ENCODE data around the gene PIK3C2G.

- TF ChIP-seq, protein P1, sequence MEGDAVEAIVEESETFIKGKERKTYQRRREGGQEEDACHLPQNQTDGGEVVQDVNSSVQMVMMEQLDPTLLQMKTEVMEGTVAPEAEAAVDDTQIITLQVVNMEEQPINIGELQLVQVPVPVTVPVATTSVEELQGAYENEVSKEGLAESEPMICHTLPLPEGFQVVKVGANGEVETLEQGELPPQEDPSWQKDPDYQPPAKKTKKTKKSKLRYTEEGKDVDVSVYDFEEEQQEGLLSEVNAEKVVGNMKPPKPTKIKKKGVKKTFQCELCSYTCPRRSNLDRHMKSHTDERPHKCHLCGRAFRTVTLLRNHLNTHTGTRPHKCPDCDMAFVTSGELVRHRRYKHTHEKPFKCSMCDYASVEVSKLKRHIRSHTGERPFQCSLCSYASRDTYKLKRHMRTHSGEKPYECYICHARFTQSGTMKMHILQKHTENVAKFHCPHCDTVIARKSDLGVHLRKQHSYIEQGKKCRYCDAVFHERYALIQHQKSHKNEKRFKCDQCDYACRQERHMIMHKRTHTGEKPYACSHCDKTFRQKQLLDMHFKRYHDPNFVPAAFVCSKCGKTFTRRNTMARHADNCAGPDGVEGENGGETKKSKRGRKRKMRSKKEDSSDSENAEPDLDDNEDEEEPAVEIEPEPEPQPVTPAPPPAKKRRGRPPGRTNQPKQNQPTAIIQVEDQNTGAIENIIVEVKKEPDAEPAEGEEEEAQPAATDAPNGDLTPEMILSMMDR (IDR thresholded peaks at IDR 0.05): no peak
- TF ChIP-seq POLR2A (IDR thresholded peaks at IDR 0.05): no peak
Measured at GRCh38 chr12:18576648-18577047, 315.3 kb downstream of the PIK3C2G start.

All from thyroid gland (tissue), 4 donors.